ENCODE measurements around the gene GLT8D1. TPM values are rescaled to one million over a fixed set of nuclear protein-coding genes. Genes with fewer than 3 reads are reported as not detected.
A peak's percentile ranks its signal among the peaks of the same experiment; 100 is the strongest.

GLT8D1 gene
- total RNA-seq, 1 donor from 2014 or later: 61.1 TPM

DNA sequence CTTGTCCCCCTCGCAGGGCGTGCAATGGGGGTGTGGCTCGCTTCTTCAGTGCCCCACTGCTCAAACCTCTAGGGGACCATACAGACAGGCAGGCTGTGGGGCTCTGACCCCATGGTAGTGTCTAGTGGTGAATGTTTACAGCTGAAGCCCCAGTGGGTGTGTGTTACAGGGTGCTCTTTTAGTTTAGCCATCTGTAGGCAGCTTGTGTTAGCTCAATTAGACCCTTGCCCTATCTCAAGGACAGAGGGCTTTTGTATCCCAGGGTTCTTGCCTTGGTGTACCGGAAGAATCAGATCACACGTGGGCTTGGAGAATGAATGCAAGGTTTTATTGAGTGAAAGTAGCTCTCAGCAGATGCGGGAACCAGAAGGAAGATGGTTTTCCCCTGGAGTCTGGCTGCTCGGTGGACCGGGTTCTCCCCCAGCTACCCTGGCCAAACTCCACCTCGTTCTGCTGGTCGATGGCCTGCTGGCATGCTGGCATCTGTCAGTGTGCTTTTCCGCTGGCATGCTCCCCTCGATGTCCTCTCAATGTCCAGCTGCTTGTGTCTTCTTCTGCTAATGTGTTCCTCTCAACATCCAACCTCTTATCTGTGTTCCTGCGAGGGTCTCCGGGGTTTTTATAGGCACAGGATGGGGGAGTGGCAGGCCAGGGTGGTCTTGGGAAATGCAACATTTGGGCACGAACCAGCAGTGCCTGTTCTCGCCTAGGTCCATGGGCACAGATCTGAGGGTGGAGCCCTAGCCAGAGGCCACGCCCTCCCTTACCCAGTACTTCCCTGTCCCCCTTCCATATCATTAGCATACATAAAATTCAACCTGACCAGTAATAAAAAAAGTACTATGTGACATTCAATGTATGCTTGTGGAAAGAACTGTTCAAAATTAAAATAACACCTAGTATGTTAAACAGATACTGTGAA lies 7.0 kb upstream of the GLT8D1 start:
- H3K9ac ChIP-seq (ENCODE audit: low read depth in 1 of 3, low read length in 3 of 3): no peak overlapping the region
- H3K9me3 ChIP-seq (ENCODE audit: control insufficient read depth in 3 of 3, low read length in 3 of 3): no peaks in the 10 kb centered on the region
- no peaks in the 10 kb centered on the region for H3K27me3 ChIP-seq (ENCODE audit: control insufficient read depth in 3 of 3, insufficient read depth in 3 of 3, low read length in 3 of 3)
- peaks cover 6 to 25% (median 18%) of the 10 kb centered on the region in 3 donors for H3K36me3 ChIP-seq (ENCODE audit: control insufficient read depth in 3 of 3, insufficient read depth in 3 of 3, low read length in 3 of 3)
- peaks cover 0 to 3% (median 1%) of the 10 kb centered on the region in 3 donors for H3K4me1 ChIP-seq (ENCODE audit: control insufficient read depth in 3 of 3, insufficient read depth in 3 of 3, low read length in 3 of 3)
- H3K4me3 ChIP-seq (ENCODE audit: low read length in 3 of 3): no peak overlapping the region
- no peak overlapping the region for H3K27ac ChIP-seq (ENCODE audit: low read depth, low read length)

DNA sequence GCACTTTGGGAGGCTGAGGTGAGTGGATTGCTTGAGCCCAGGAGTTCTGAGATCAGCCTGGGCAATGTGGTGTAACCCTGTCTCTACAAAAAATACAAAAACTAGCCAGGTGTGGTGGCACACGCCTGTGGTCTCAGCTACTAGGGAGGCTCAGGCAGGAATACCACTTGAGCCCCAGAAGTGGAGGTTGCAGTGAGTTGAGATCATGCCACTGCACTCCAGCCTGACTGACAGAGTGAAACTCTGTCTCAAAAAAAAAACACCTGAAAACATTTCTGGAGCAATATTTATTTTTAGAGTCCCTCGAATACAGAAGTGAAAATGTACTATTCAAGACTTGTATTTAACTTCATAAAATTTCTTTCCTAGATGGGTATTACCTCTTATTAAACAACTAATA lies 4.9 kb upstream of the GLT8D1 start:
- Histone ChIP-seq H3K4me3 (ENCODE audit: low read length in 3 of 3) (no peak overlapping the region), H3K27ac (ENCODE audit: low read depth, low read length) (no peak overlapping the region), H3K4me1 (ENCODE audit: control insufficient read depth in 3 of 3, insufficient read depth in 3 of 3, low read length in 3 of 3) (peaks cover 8 to 17% (median 15%) of the 10 kb centered on the region in 3 donors), H3K9ac (ENCODE audit: low read depth in 1 of 3, low read length in 3 of 3) (no peak overlapping the region), H3K27me3 (ENCODE audit: control insufficient read depth in 3 of 3, insufficient read depth in 3 of 3, low read length in 3 of 3) (no peaks in the 10 kb centered on the region), H3K9me3 (ENCODE audit: control insufficient read depth in 3 of 3, low read length in 3 of 3) (no peaks in the 10 kb centered on the region), H3K36me3 (ENCODE audit: control insufficient read depth in 3 of 3, insufficient read depth in 3 of 3, low read length in 3 of 3) (peaks cover 6 to 28% (median 18%) of the 10 kb centered on the region in 3 donors)

DNA sequence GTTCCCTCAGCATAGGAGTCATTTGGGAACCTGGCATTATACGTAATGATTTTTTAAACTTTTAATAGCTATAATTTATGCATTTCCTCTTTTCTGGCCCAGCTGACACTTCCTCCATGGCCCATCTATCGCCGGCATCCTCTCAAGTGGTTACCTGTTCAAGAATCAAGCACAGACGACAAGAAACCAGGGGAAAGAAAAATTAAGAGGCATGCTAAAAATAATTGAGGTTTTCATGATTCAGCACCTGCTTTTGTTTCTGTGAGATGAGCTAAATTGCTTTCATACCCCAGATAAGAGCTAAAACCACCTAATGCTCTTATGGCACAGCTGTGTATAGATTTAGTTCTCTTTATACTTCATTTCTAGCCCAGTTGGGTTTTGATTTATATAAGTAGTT lies 2.0 kb upstream of the GLT8D1 start:
- H3K4me1 ChIP-seq (ENCODE audit: control insufficient read depth in 3 of 3, insufficient read depth in 3 of 3, low read length in 3 of 3): peaks cover 23 to 39% (median 24%) of the 10 kb centered on the region in 3 donors
- H3K4me3 ChIP-seq (ENCODE audit: low read length in 3 of 3): peak overlapping the region in 1 of 3 donors; percentile 15
- H3K9ac ChIP-seq (ENCODE audit: low read depth in 1 of 3, low read length in 3 of 3): peak overlapping the region in 2 of 3 donors; percentile 32 to 98
- no peaks in the 10 kb centered on the region for H3K27me3 ChIP-seq (ENCODE audit: control insufficient read depth in 3 of 3, insufficient read depth in 3 of 3, low read length in 3 of 3)
- H3K27ac ChIP-seq (ENCODE audit: low read depth, low read length): no peak overlapping the region
- no peaks in the 10 kb centered on the region for H3K9me3 ChIP-seq (ENCODE audit: control insufficient read depth in 3 of 3, low read length in 3 of 3)
- peaks cover 5 to 27% (median 18%) of the 10 kb centered on the region in 3 donors for H3K36me3 ChIP-seq (ENCODE audit: control insufficient read depth in 3 of 3, insufficient read depth in 3 of 3, low read length in 3 of 3)

DNA sequence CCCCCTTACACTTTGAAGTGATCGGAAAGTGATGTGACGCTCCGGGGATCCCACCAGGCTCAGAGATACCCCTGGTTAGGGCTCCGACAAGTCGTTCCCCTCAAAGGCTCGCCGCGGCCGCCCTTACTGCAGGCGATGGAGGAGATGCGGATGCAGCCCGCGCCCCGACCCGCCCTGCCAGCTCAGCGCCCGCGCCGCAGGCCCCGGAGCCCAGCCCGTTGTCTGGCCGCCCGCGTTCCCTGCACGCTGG lies 228 bp downstream of the GLT8D1 start:
- peak overlapping the region; percentile 79 for H3K27ac ChIP-seq (ENCODE audit: low read depth, low read length)
- H3K9me3 ChIP-seq (ENCODE audit: control insufficient read depth in 3 of 3, low read length in 3 of 3): no peaks in the 10 kb centered on the region
- H3K4me3 ChIP-seq (ENCODE audit: low read length in 3 of 3): peak overlapping the region; percentile 98 to 100 (median 99)
- peak overlapping the region; percentile 85 to 98 (median 94) for H3K9ac ChIP-seq (ENCODE audit: low read depth in 1 of 3, low read length in 3 of 3)
- H3K27me3 ChIP-seq (ENCODE audit: control insufficient read depth in 3 of 3, insufficient read depth in 3 of 3, low read length in 3 of 3): no peaks in the 10 kb centered on the region
- peaks cover 4 to 21% (median 17%) of the 10 kb centered on the region in 3 donors for H3K36me3 ChIP-seq (ENCODE audit: control insufficient read depth in 3 of 3, insufficient read depth in 3 of 3, low read length in 3 of 3)
- H3K4me1 ChIP-seq (ENCODE audit: control insufficient read depth in 3 of 3, insufficient read depth in 3 of 3, low read length in 3 of 3): peaks cover 24 to 39% (median 28%) of the 10 kb centered on the region in 3 donors

DNA sequence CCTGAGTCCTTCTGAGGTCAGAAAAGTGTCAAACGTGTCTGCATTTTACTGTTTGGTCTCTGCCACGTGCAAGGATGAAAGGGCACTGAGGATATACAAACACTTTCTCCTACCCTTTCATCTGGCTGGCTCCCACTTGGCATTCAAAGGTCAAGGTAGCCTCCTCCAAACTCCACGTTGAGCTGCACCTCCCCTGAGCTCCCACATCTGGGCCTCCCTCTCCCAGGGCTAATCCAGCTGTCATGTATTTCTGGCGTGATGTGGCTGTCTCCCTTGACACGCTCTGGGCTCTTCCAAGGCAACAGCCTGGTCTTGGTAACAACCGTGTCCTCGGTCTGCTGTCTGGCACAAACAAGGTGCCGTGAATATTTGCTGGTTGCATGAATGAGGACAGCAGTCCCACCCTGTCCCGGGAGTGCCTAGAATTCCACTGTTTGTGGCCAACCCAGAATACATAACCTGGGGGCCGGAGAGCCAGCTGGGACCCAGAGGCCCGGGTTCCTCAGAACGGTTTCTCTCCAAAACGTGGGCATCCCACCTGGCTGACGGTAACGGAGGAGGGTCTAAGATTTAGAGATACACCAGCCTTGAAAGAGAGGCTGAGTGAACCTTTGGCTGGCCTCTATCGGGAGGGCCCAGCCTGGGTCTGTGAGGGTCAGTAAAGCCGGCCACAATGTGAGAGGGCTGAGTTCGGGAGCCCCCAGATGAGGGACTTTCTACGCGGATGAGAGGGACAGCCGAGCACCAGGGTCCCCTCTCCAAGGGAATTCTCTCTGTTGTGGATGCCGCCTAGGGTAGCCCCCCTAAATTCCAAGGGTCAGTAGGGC lies 767 bp downstream of the GLT8D1 start:
- Histone ChIP-seq H3K4me1 (ENCODE audit: control insufficient read depth in 3 of 3, insufficient read depth in 3 of 3, low read length in 3 of 3) (peaks cover 24 to 39% (median 28%) of the 10 kb centered on the region in 3 donors), H3K9me3 (ENCODE audit: control insufficient read depth in 3 of 3, low read length in 3 of 3) (no peaks in the 10 kb centered on the region), H3K27me3 (ENCODE audit: control insufficient read depth in 3 of 3, insufficient read depth in 3 of 3, low read length in 3 of 3) (no peaks in the 10 kb centered on the region), H3K4me3 (ENCODE audit: low read length in 3 of 3) (peak overlapping the region; percentile 98 to 100 (median 99)), H3K27ac (ENCODE audit: low read depth, low read length) (peak overlapping the region; percentile 79), H3K36me3 (ENCODE audit: control insufficient read depth in 3 of 3, insufficient read depth in 3 of 3, low read length in 3 of 3) (peaks cover 4 to 25% (median 17%) of the 10 kb centered on the region in 3 donors), H3K9ac (ENCODE audit: low read depth in 1 of 3, low read length in 3 of 3) (peak overlapping the region; percentile 85 to 98 (median 94))

DNA sequence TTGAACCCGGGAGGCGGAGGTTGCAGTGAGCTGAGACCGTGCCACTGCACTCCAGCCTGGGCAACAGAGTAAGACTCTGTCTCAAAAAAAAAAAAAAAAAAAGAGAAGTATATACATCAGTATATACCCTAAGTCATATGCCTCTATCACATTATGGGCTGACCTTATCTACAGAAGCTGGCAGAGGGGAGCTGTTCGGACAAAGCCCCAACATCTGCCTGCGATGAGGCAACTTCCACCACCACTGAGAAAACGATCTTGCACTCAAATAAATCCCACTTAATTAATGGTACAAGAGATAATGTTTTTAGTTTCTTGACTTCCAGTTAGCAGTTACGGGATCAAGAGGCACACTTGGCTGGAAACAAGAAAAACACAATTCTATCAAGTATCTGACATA lies 2.2 kb downstream of the GLT8D1 start:
- H3K4me1 ChIP-seq (ENCODE audit: control insufficient read depth in 3 of 3, insufficient read depth in 3 of 3, low read length in 3 of 3): peaks cover 24 to 39% (median 28%) of the 10 kb centered on the region in 3 donors
- H3K9ac ChIP-seq (ENCODE audit: low read depth in 1 of 3, low read length in 3 of 3): no peak overlapping the region
- no peaks in the 10 kb centered on the region for H3K9me3 ChIP-seq (ENCODE audit: control insufficient read depth in 3 of 3, low read length in 3 of 3)
- no peak overlapping the region for H3K4me3 ChIP-seq (ENCODE audit: low read length in 3 of 3)
- H3K27me3 ChIP-seq (ENCODE audit: control insufficient read depth in 3 of 3, insufficient read depth in 3 of 3, low read length in 3 of 3): no peaks in the 10 kb centered on the region
- H3K27ac ChIP-seq (ENCODE audit: low read depth, low read length): no peak overlapping the region
- H3K36me3 ChIP-seq (ENCODE audit: control insufficient read depth in 3 of 3, insufficient read depth in 3 of 3, low read length in 3 of 3): peaks cover 4 to 16% (median 14%) of the 10 kb centered on the region in 3 donors

DNA sequence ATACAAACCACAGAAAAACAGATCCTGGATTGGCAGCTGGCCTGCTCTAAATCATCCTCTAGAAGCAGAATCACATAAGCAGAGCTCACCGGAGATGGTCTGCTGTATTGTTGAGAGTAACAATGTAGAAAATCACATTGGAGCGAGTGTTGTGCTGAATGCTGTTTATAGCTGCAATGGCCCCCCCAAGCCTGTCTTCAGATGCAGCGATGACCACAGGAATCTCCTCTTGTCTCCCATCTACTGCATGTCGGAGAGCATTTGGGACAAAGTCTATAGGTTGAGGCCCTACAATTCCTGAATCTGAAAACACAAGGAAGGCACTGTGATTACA lies 8.0 kb downstream of the GLT8D1 start:
- H3K27ac ChIP-seq (ENCODE audit: low read depth, low read length): no peak overlapping the region
- H3K9ac ChIP-seq (ENCODE audit: low read depth in 1 of 3, low read length in 3 of 3): no peak overlapping the region
- H3K9me3 ChIP-seq (ENCODE audit: control insufficient read depth in 3 of 3, low read length in 3 of 3): no peaks in the 10 kb centered on the region
- H3K4me3 ChIP-seq (ENCODE audit: low read length in 3 of 3): no peak overlapping the region
- peaks cover 0 to 5% (median 0%) of the 10 kb centered on the region in 3 donors for H3K4me1 ChIP-seq (ENCODE audit: control insufficient read depth in 3 of 3, insufficient read depth in 3 of 3, low read length in 3 of 3)
- H3K27me3 ChIP-seq (ENCODE audit: control insufficient read depth in 3 of 3, insufficient read depth in 3 of 3, low read length in 3 of 3): no peaks in the 10 kb centered on the region
- H3K36me3 ChIP-seq (ENCODE audit: control insufficient read depth in 3 of 3, insufficient read depth in 3 of 3, low read length in 3 of 3): peaks cover 36 to 58% (median 55%) of the 10 kb centered on the region in 3 donors

DNA sequence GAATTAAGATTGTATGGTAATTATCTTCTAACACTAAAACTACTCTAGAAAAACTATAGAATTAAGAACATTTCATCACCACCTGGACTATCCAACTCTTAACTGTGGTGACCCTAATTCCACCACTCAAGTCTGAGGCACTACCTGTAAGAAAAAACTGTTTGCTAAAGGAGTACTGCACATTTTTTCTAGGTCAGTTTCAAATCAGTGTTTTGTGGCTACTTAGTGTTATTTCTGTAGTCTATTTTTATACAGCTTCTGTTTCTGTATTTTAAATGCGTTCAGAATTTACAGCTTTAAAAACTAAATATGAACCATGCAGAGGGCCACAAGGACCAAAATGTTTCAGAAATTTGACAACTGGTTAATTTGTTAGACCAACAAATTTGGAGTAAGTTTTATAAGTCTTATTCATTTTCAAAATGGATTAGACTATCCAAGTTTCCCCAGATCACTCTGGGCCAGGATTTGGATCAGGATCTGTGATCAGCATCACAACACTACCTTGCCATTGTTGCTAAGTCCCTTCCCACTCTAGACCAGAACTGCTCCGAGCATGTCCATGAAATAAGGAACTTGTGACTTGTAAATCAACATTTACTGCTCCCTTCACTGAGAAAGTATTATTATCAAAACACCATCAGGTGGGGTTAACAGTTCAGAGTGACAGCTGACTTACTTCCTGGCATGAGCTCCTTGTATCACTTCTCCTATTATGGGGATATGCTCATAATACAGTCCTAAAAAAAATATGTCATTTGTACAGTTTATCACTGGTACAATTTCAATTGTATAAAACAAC lies 8.6 kb downstream of the GLT8D1 start:
- Histone ChIP-seq H3K27ac (ENCODE audit: low read depth, low read length) (no peak overlapping the region), H3K4me3 (ENCODE audit: low read length in 3 of 3) (no peak overlapping the region), H3K36me3 (ENCODE audit: control insufficient read depth in 3 of 3, insufficient read depth in 3 of 3, low read length in 3 of 3) (peaks cover 38 to 60% (median 59%) of the 10 kb centered on the region in 3 donors), H3K9me3 (ENCODE audit: control insufficient read depth in 3 of 3, low read length in 3 of 3) (no peaks in the 10 kb centered on the region), H3K4me1 (ENCODE audit: control insufficient read depth in 3 of 3, insufficient read depth in 3 of 3, low read length in 3 of 3) (peaks cover 0 to 2% (median 0%) of the 10 kb centered on the region in 3 donors), H3K9ac (ENCODE audit: low read depth in 1 of 3, low read length in 3 of 3) (no peak overlapping the region), H3K27me3 (ENCODE audit: control insufficient read depth in 3 of 3, insufficient read depth in 3 of 3, low read length in 3 of 3) (no peaks in the 10 kb centered on the region)

DNA sequence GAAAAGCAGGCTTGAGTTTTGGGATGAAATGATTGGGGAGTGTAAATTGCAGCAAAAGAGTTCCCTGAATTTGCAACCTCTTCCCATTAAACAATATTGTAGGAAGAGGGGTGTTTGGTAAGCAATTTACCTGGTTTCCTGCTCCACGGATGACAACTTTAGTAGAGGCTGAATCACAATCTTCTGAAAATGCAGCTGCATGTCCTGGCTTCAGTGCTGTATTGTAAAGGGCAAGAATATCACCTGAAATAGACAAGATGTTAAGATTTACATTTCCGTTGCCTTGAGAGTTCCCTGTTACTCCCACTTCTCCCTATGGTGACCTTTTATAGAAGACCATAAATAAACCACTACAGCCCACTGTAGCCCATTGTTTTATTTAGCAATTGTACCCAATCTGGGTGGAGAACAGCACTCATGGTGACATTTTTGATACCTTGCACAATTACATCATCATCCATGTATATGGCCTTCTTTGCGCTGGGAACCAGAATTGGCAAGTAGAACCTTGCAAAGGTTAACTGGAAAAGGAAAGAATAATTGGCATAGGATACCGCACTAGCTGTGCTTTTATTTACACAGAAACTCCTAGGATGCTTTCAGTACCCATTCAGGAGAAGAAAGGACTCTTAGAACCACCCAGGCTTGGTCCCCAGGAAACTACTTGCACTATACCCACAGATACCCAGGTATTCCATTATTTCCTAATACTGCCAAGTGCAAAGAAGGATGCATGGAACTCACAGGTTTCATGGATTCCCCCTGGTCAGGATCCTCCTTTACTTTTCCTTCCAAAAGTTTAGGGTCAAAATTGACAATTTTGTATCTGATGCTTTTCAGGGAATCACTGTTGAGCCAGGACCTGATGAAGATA lies 9.6 kb downstream of the GLT8D1 start:
- H3K4me1 ChIP-seq (ENCODE audit: control insufficient read depth in 3 of 3, insufficient read depth in 3 of 3, low read length in 3 of 3): no peaks in the 10 kb centered on the region
- H3K4me3 ChIP-seq (ENCODE audit: low read length in 3 of 3): no peak overlapping the region
- no peak overlapping the region for H3K27ac ChIP-seq (ENCODE audit: low read depth, low read length)
- H3K9ac ChIP-seq (ENCODE audit: low read depth in 1 of 3, low read length in 3 of 3): no peak overlapping the region
- no peaks in the 10 kb centered on the region for H3K9me3 ChIP-seq (ENCODE audit: control insufficient read depth in 3 of 3, low read length in 3 of 3)
- H3K36me3 ChIP-seq (ENCODE audit: control insufficient read depth in 3 of 3, insufficient read depth in 3 of 3, low read length in 3 of 3): peaks cover 38 to 68% (median 63%) of the 10 kb centered on the region in 3 donors
- no peaks in the 10 kb centered on the region for H3K27me3 ChIP-seq (ENCODE audit: control insufficient read depth in 3 of 3, insufficient read depth in 3 of 3, low read length in 3 of 3)
